HG03135 (cell line): Measurements from ENCODE around the gene YWHAB.

Experiments used
- ATAC-seq: cut with Tn5 transposase; IDR thresholded peaks from one replicate; pipeline ENCODE4 v1.9.1; 2021; ENCODE audit warnings: mild to moderate bottlenecking, moderate library complexity; ENCODE audit not compliant: unreplicated experiment

YWHAB gene

DNA sequence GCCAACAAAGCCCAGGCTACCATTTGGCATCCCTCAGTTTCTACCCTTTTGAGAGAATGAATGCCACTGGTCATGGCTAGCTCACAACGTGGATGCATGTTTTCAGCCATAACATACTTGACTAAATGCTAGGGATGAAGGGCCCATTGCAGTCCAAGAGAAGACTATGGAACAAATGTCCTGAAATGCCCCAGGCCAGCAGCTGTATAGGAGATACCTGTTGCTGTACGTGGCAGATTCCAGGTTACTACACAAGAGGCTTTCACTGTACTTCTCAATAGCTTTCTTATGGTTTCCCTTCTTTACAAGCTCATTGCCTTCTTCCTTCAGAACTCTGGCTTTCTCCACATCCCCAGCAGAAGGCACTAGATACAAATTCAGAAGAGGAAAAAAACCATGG, 63.0 kb downstream of the YWHAB start:
- no peak for ATAC-seq

DNA sequence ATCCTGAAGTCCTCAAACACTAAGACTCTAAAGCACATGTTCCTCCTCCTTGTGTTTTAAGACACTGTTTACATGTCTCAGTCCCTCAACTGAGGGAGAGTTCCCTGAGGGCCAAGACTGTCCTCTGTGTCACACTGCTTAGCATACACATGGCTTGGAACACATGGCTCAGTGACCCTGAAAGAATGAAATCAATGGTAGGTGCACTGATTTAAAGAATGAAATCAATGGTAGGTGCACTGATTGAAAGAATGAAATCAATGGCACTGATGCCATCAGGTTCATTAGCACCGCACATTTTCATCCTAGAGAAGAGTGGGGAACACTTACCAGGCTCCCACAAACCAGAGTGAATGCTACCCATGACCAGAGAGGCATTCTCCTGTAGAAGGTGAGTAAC, 64.9 kb downstream of the YWHAB start:
- ATAC-seq: no peak

DNA sequence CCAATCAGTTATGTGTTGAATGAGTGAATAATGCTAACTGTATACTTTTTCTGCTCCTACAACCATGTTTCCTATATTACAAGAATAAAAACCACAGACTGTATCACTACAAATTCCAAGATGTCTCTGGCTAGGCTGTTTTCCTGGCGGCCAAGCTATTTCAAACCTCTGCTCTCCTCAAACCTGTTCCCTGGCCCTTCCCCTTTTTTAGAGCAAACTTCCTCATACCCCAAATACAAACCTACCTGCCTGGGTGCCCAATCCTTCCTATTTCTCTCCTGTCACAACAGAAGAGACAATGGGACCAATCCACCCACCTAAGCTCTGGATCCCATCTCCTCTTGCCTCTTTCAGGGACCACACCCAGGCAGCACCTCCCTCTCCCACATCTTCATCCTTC, 67.2 kb downstream of the YWHAB start:
- ATAC-seq: no peak

DNA sequence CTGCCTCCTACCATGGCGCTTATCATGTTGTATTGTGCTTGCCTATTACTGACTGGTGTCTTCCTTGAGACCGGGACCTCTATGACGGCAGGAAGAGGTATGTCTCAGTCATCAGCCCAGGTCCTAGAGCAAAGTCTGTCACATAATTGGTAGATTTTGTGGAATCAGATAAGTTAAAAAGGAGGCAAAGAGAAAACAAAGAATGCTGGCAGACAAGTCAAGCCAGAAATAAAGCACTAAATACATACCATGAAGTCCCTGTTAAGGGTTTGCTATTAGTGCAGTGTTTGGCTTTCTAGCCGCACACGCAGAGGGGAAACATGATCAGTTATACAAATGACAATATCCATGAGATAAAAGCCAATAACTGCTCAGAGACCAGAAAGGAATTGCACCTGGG, 68.7 kb downstream of the YWHAB start:
- no peak for ATAC-seq

DNA sequence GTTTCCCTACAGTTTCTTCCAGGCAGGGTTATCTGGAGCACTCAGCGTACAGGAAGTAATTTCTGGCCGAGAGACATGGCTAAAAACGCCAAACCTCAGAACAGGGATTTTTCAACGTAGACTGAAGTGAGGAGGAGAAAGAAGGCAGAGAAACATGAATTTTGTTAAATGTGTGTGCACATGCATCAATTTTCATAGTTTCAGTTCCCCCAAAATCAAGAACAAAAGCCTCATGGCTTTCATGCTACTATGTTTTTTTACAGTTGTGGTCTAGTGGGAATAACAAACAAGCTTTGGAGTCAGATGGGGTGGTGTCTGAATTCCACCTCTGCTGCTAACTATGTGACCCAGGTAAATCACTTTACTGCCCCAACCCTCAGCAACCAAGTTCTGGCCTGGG, 69.8 kb downstream of the YWHAB start:
- no peak for ATAC-seq

DNA sequence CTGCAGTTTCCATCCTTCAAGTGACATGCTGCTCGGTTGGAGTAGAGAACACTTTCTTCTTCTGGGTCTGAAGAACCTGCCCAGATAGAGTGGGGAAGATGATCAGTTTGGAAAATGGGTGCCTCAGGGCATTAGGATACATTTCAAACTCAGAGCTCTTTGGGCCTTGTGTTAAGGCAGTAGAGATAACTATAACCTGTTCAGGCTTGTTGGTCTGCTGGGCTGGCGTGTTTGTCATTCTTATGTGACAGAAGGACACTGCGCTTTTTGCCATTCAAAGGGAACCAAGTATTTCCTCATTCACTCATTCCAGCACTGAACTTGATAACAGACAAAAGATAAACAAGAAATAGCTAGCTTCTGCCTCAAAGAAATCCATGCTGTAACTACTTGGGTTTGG, 70.9 kb downstream of the YWHAB start:
- ATAC-seq: no peak
